ENCODE measurements around the gene SETBP1.
"Not testable (repeated sequence)": the region's sequence is repeated elsewhere in the genome, so short reads cannot be mapped to it uniquely, and the experiment has no call there.

SETBP1 gene

DNA sequence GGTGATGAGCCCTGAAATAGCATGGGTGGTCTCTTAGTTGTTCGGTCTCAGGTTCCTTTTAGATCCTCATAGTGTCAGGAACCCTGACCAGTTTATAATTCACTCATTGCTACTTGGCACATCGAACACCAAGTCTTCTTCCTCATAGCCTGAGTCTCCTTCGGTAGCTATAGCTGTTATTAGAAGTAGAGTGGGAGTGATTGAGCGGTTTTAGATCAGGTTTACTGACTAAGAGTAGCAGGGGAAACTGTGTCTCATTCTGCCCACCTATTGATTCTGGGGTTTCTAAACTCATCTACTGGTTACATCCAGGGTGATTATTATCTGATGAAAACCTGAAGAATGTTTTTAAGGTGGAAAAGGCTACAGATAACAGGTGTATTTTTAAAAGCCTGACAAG lies 114.6 kb downstream of the SETBP1 start:
- no peak for DNase-seq

DNA sequence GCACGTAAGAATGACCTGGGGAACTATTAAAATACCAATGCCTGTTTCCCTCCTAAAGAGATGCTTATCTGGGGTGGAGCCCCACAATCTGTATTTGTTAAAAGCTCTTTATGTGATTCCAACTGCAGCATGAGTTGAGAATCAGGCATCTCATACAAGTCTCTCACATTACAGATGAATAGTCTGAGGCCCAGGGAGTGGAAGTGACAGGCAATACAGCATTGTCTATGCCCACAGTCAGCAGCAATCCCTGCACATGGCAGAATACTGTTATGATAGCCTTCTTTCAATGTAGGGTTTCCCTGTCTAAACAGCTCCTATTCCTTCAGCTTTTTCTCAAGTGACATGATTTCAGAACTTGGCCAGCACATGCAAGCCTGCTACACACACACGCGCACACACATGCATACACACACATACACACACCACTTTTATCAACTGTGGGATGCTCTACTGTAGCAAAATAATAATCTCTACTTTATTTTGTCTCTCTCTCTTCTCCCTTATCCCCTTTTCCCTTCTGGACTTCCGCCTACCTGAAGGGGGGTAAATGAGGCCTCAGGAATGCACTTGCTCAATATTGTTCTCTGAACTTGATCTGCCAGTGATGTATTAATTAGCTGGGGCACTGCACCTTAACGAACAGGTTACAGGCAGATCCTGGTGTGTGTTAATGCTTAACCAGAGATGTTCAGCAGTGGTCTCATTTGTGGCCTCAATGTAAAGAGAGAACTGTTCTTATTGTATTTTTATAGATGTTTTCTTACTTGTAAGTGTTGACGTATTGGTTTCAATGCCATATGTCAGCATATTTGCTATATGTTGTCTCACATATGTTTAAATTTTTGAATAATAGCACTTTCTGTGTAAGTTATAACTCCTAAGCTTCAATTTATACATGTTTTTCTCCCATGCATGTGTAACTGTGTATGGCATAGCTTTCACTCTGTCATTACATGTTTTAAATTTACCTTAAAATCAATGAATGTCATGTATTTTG lies 116.0 kb downstream of the SETBP1 start:
- DNase-seq: no peak

DNA sequence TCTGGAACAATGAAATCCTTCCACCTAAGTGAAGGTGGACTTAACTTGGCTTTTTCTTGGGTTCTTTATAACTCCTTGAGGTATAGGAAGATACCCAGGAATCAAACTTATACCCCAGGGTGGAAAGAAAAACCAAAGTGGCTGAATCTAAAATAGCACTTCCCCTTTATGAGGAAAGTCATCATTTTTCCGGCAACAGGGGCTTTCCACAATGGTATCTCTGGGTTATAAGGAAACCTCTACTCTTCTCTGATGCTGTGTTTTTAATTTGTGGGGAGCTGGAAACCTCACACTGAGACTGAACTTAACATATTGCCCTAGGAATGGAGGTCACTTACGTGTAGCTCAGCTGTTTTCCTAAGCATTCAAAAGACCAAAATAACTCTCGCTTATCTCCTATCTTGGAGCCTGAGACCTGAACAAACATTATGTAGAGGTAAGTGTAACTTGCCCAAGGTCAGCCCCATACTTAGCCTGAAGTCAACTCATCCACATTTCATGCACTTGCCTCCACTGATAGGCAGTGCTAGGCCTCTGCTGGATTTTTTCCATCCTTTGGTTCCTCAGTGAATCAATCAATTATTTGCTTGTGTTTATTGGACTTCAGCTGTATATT lies 117.9 kb downstream of the SETBP1 start:
- no peak for DNase-seq

DNA sequence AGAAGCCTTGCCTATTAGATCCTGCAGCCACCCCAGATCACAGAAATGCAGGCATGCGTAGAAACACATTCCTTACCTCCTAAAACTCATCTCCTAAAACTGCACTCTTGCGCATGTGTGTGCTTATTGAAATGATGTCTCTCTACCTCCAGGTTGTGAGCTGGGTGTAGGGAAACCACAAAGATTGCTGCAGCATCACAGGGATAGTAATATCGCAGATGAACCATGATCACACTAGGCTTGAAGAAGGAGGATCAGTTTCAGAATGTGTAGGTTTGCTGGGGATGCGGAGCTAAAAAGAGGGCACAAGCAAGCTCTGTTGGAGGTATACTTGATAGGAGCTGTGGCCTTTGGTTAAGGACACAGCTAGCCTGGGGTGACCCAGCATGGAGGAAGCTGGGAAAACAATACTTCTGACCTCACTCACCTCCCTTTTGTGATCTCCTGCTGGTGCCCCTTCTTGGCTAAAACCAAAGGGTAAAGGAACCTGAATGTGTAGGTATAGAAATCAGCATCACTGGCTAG lies 118.8 kb downstream of the SETBP1 start:
- no peak for DNase-seq

DNA sequence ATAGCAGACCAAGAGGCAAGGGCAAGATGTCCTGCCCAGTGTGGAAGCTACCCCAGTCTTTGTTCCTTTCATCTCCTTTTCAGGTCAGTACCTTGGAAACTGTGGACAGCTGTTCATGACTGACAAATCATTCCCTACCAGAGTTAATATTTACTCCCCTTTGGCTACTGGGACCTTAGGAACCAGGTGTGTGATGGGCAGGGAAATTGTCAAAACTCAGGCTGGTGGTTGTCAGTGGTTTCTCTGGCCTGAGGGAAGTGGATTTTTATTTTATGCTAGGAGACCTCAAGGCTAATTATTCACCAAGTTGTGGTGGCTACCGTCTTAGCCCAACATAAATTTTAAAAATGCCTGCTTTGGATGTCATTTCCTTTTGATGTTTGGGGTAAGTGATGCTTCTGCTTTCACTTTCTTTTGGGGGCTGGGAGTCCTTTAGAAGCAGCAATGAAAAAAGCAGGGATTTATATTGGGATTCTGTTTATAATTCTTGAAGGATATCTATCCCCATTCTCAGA lies 119.3 kb downstream of the SETBP1 start:
- DNase-seq: no peak

DNA sequence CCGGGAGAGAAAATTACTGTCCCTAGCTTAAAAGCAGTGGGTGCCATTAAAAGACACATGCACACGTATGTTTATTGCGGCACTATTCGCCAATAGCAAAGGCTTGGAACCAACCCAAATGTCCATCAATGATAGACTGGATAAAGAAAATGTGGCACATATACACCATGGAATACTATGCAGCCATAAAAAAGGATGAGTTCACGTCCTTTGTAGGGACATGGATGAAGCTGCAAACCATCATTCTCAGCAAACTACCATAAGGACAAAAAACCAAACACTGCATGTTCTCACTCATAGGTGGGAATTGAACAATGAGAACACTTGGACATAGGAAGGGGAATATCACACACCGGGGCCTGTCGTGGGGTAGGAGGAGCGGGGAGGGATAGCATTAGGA lies 120.1 kb downstream of the SETBP1 start:
- DNase-seq: not testable (repeated sequence)

DNA sequence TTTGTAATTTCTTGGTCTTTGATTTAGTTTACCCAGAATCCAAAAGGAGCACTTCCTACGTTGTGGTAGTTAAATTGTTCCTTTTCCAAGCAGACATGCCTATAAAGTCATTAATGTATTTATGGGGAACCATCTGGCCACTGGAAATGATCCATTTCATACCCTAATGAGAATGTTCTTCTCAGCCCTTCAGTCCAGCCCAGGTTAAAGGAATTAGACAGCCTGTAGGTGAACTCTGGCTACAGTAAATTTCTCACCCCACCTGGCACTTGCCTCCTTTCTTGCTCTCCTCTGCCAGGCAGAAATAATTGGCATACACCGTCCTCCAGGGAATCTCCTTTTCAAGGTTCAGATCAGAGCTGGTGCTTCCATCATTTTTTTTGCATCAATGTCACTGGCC lies 121.1 kb downstream of the SETBP1 start:
- no peak for DNase-seq

DNA sequence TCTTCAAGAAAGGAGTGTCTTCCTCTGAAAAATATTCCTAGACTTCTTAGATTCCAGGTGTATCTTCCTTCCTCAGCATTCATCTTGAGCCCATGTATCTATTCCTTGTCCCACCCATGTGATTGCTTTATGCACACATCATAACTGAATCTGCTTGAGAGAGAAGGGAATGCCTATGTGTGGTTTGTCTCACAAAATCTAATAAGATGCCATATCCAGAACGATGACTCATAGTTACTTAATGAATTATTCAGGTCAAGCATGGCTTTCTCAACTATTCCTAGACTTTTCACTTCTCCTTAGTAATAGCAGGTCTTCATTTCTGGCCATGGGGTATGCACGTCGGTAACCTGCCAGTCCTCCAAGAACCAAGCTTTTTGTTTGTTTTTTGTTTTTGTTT lies 121.8 kb downstream of the SETBP1 start:
- no peak for DNase-seq

DNA sequence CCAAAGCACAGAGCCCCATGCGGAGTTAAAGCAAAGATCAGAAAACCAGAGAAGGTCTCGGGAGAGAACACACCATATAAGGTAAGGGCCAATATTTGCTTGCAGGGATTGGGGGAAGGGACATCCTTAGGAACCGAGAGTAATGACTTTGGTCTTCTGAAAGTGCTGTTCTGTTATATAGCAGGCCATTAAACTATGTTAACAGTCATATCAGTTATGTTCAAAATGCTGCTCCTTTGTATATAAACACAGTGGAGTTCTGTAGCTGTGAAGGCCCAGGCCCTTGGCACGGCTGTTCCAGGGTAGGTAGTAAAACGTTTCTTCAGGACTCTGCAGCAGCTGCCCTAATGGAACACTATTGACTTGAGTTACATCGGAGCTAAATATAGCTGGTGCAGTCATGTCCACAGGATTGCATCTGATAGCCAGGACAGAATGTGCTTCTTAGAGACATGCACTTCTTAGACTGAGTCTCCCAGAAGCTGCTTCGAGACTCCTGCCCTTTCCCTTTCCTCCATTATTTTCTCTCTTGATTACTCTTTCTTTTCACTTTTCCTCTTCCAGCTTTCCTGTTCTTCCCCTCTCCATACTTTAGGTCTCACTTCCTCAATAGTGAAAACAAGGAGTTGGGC lies 122.4 kb downstream of the SETBP1 start:
- peak; percentile 81 to 82 for DNase-seq

DNA sequence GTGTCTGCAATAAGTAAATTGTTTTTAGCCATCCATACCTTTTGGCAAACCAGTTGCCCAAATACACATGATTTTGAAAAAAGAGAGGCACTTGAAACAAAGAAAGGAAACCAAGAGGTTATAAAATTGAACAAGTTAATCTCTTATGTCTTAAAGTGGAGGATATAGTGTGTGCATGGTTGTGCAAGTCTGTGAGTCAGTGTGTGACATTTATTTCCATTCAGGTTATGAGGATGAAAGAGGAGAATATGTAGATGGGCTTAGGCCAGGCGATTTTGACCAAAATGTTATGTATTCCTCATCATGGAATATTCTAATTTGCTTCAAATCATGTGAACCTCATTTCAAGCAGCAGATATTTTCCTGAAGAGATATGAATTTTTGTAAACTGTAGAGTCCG lies 123.3 kb downstream of the SETBP1 start:
- DNase-seq: no peak

DNA sequence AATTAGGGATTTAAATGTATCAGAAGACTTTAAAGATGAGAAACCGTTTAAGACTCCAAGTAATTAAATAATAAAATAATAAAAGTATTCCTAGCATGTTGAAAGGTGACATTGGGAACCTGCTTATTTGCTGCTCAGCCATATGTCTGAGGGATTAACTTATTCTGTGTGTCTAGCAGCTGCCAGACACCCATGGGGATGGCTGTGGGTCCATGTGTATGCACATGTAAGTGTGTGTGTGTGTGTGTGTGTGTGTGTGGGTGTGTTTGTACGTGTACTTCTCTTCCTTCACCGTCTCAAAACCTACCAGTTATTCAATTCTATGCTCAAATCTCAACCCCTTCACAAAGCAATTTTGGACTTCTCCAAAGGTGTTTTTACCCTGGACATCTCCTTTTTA lies 124.5 kb downstream of the SETBP1 start:
- DNase-seq: no peak

DNA sequence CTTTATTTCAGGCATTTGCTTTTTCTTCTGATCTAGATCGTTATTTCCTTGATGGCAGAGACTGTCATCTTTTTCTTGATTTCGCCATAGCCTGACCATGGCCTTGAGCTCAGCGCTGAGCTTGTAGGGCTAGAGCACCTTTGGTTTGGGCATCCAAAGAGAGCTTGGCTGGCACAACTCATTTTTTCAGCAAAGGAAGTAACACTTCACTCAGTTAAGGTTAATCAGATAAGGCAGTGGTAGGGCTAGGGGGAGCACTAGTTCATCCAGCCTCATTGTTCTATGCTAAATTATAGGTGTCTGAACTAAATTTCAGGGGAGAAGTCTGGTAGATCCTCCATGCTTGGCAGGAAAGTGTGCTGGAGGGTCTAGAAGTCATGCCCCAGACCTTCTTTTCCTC lies 125.0 kb downstream of the SETBP1 start:
- no peak for DNase-seq

DNA sequence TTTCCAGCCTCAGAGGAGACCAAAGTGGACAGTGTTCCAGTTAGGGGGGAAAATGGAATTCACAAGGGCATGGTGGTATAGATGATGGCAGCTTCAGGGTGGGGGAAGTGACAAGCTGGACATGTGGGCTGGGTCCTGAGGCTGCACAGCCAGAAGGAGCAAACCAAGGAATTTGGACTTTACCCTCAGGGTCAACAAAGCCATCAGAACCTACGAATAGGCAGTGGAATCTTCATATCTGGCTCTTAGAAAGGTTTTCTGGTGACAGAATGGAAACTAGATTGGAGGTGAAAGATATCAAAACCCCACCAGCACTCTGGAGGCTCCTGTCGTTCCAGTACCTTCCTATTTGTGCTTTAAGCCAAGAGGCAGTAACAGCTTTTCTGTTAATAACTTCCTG lies 127.1 kb downstream of the SETBP1 start:
- DNase-seq: no peak

DNA sequence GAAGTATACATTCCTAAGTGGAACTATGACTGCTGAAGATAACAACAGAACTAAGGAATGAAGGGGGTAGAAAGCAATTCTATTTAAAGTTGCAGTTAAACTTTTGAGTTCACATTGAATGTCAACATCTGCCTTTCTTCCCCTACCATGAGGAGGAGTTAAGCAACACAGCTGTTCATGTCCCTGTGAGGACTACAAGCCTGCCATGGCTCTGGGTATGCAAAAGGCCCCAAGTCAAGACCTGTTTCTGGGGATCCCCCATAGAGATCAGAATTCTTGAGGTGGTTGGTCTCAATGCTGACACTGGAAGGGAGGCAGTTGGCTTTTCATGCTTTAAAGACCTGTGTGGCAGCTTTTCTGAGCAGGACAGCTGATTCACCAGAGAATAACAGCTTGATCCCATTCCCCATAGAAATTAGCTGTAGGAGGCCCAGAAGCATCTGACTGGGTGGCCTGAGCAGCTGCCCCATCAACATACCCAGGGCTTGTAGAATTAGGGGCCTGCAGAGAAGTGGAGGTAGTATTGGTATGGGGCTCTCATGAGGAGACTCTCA lies 131.0 kb downstream of the SETBP1 start:
- DNase-seq: no peak

DNA sequence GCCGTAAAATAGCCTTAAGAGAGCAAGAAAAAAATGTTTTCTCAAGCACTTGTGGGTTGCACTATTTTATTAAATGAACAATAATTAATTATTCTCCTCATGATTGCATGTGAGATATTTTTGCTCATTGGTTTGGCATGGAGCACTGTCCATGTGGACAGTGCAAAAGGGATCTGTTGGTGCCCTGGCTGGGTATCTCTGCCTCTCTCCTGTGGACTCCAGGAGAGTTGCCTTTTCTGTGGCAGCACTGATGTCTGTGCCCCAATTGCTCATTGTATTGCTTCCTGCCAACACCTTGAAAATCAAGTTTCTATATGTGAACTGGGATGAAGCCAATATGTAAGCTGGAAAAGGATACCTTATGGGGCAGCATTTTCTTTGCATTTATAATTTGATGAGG lies 131.7 kb downstream of the SETBP1 start:
- no peak for DNase-seq

DNA sequence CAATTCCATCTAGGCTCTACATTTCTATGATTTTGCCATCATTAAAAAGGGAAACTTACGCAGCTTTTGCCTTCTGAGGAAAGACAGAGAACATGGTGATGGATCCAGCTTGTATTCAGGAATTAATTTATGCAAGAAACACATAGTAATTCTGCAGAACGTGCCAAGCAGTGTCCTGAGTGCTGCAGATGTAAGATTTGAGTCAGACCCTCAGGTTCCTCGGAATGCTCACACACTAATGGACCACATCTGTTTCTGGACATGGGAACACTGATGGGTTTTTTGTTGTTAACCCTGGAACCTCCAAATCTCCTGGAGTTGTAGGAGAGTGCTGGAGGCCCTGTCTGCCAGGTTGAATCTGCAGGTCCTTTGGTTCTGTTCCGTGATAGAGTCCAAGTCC lies 132.9 kb downstream of the SETBP1 start:
- no peak for DNase-seq

DNA sequence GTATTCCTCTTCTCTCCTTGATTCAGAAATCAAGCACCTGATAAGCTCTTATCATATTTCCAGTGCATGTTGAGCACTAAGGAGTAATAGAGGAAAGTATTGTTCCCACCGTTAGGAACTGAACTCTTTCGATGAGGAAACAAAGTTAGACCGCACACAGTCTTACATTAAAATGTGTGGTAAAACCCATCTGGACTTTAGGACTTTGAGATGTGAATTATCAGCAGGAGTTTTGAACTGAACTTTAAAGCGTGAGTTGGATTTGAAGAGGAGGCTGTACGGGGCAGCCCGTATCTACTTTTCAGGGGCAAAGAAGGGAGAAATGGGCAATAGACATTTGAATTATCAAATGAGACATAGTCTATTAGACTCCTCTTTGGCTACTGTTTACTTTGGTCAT lies 134.4 kb downstream of the SETBP1 start:
- DNase-seq: no peak

DNA sequence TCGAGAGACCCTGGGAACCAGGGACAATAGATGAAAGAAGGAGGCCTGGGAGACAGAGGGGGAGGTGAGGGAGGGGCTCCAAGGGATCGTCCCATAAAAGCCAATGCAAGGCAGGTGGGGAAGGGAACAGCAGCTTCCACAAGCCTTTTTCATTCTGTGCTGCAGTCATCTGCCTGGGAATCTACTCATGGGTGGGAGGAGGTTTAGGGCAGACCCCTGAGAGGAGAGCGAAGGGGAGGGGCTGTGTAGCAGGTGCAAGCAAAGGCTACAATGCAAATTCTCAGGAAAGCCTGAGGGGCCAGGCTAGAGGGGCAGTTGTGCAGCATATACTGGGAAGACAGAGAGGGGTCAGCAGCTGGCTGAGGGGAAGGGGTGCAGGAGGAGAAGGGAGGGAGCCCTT lies 135.4 kb downstream of the SETBP1 start:
- no peak for DNase-seq

DNA sequence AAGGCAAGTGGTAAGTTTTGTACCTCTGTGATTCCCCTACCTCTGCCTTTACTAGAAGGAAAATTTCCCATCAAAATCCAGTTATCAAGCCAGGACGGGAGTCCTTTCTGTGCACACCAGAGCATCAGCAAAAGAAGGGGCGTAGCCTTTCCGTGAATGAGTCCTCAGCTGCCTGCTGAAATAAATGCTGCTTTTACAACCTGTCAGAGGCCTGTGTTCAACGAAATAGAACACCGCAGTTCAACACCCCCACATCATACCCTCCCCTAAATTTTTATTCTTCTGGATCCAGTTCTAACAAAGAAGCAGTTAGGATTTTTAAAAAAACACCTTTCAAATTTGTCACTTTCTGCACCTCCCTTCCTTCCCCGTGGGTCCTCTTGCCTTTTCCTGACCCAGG lies 135.8 kb downstream of the SETBP1 start:
- DNase-seq: no peak

DNA sequence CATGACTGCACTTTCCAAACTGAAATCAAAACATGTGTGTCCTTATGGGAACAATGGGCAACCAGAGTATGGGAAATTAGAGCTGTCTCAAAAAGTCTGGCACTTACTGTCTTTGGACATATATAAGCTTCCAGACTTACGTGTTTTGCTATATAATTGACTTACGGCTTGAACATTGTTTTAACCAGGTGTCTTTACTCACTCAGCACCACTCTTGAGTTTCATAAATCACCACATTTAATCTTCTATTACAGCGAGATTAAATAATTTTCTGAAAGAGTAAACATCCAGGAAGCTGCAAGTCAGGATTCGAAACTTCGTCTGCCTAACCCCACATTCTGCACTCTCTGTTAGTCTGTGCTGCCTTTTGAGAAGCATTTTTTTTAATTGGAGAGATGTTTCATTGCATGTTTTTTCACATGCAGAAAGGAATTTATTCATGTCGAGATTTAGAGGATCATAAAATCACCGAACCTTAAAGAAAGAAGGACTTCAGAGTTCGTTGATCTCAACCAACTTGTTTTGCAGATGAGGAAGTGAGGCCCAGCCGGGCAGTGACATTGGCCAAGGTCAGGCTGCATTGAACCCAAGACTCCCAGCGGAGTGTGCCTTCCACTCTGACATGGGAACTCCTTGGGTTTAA lies 137.3 kb downstream of the SETBP1 start:
- no peak for DNase-seq

DNA sequence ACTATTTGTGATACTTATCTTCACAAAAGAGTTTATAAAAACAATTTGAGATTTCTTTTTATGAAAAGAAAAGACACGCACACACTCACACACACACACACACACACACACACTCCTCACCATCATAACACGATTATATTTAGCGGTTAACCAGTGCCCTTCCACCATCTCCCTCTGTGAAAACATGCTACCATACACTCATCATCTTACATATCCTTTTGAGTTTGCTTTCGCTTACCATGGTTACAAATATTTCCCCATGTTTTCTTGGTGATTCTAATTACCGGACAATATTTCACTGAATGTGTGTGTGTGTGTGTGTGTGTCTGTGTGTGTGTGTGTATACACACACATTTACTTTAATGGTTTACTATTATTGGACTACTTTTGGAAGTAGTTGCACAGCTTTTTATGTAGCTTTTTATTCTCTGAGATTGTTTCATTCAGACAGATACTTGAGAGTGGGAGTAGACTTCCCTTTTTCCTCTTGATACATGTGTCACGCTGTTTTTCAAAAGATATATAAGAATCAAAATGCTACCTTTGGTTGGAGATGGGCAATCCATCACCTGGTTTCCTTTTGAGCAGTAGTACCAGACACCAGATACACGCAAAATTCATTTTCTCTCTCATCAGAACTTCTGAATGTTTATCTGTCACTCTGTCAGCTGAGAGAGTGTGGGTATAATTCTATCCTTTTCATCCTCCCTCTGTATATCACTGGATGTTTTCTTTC lies 138.1 kb downstream of the SETBP1 start:
- no peak for DNase-seq
